ENCODE data around the gene DLG2.

DLG2 gene

GRCh38 chr11:83511646-83512045 lies 2115.5 kb downstream of the DLG2 start:
- no peak for DNase-seq (ENCODE audit: insufficient read length, low spot score)
- FAIRE-seq = no peak
- TF ChIP-seq POU2F2 (IDR thresholded peaks at IDR 0.05; ENCODE audit: low read depth, low read length) (no peak), TAF1 (IDR thresholded peaks at IDR 0.05; ENCODE audit: low read depth, low read length) (no peak), POLR2AphosphoS5 (IDR thresholded peaks at IDR 0.05; ENCODE audit: low read depth, low read length) (no peak), POLR2A (IDR thresholded peaks at IDR 0.05; ENCODE audit: low read depth, low read length) (no peak), PAX5 (IDR thresholded peaks at IDR 0.05; ENCODE audit: insufficient read depth, low read length, severe bottlenecking) (no peak), SPI1 (IDR thresholded peaks at IDR 0.05; ENCODE audit: low read depth, low read length) (no peak)

DNA sequence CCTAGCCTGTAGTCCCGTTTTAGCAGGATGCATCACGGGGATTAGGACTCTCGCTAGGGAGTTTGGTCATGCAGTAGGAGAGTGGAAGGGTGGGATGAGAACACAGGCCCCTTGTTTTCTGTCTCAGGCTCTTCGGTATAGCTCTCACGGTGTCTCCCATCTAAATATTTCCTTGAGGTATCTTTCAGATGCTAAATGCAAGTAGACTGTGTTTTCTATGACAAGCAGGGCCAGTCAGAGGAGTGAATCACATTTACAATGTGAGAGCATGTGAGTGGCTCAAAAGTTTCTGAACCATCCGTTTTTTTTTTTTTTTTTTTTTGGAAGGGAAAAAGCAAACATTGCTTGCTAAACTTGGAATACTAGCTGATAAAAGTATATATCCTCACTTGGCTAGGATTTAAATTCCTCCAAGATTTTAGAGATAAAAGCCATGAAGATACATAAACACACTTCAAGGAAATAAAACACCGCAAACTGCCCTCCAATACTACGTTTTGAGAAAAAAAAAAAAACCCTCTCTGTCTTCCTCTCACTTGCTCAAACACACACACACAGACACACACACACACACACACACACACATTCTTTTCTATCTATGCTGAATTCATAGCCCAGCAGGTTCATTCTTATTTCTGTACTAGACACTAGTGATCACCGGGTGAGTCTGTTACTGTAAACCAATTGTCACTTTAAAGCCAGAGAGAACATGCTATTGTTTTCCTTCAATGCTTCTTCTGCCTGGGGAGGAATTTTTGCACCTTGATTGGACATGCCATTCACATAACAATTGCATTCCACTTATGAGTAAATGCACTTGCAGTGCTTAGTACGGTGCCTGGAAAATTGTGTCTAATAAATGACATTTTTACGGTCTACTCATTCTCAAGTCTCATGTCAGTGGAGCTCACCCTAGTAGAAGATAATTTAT lies 2116.3 kb downstream of the DLG2 start:
- TF ChIP-seq POLR2A (IDR thresholded peaks at IDR 0.05; ENCODE audit: low read depth, low read length) (no peak), SPI1 (IDR thresholded peaks at IDR 0.05; ENCODE audit: low read depth, low read length) (no peak), TAF1 (IDR thresholded peaks at IDR 0.05; ENCODE audit: low read depth, low read length) (no peak), POLR2AphosphoS5 (IDR thresholded peaks at IDR 0.05; ENCODE audit: low read depth, low read length) (no peak), PAX5 (IDR thresholded peaks at IDR 0.05; ENCODE audit: insufficient read depth, low read length, severe bottlenecking) (no peak), POU2F2 (IDR thresholded peaks at IDR 0.05; ENCODE audit: low read depth, low read length) (no peak)
- DNase-seq (ENCODE audit: insufficient read length, low spot score) (no peak), FAIRE-seq (no peak)

DNA sequence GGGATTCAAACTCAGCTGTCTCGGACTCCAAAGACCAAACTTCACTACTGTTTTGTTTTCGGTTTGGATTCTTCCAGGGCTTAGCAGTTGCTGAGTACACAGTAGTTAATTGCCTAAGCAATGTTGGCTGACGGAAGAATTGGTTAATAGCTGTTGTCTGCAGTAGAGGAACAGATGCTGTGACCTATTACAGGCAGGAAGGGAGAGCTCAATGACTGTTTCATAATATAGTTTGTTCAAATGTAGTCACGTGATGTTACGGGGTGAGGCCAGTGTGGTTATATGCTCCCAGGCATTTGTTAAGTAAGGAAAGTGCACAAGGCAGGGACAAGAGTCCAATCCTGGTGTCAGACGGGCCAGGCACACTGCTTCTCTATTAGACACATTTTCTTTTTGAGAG lies 2118.3 kb downstream of the DLG2 start:
- DNase-seq (ENCODE audit: insufficient read length, low spot score) (no peak), FAIRE-seq (no peak)
- TF ChIP-seq POU2F2 (IDR thresholded peaks at IDR 0.05; ENCODE audit: low read depth, low read length) = no peak
- no peak for TF ChIP-seq PAX5 (IDR thresholded peaks at IDR 0.05; ENCODE audit: insufficient read depth, low read length, severe bottlenecking)
- TF ChIP-seq TAF1 (IDR thresholded peaks at IDR 0.05; ENCODE audit: low read depth, low read length) = no peak
- no peak for TF ChIP-seq SPI1 (IDR thresholded peaks at IDR 0.05; ENCODE audit: low read depth, low read length)
- no peak for TF ChIP-seq POLR2A (IDR thresholded peaks at IDR 0.05; ENCODE audit: low read depth, low read length)
- TF ChIP-seq POLR2AphosphoS5 (IDR thresholded peaks at IDR 0.05; ENCODE audit: low read depth, low read length) = no peak

- FAIRE-seq (no peak), DNase-seq (ENCODE audit: insufficient read length, low spot score) (no peak)
- TF ChIP-seq POLR2AphosphoS5 (IDR thresholded peaks at IDR 0.05; ENCODE audit: low read depth, low read length) (no peak), TAF1 (IDR thresholded peaks at IDR 0.05; ENCODE audit: low read depth, low read length) (no peak), POLR2A (IDR thresholded peaks at IDR 0.05; ENCODE audit: low read depth, low read length) (no peak), POU2F2 (IDR thresholded peaks at IDR 0.05; ENCODE audit: low read depth, low read length) (no peak), PAX5 (IDR thresholded peaks at IDR 0.05; ENCODE audit: insufficient read depth, low read length, severe bottlenecking) (no peak), SPI1 (IDR thresholded peaks at IDR 0.05; ENCODE audit: low read depth, low read length) (no peak)
Measured at GRCh38 chr11:83502041-83502440, 2125.1 kb downstream of the DLG2 start.

GRCh38 chr11:83493917-83494316 lies 2133.2 kb downstream of the DLG2 start:
- no peak for TF ChIP-seq SPI1 (IDR thresholded peaks at IDR 0.05; ENCODE audit: low read depth, low read length)
- no peak for TF ChIP-seq TAF1 (IDR thresholded peaks at IDR 0.05; ENCODE audit: low read depth, low read length)
- no peak for TF ChIP-seq PAX5 (IDR thresholded peaks at IDR 0.05; ENCODE audit: insufficient read depth, low read length, severe bottlenecking)
- no peak for TF ChIP-seq POLR2AphosphoS5 (IDR thresholded peaks at IDR 0.05; ENCODE audit: low read depth, low read length)
- no peak for TF ChIP-seq POLR2A (IDR thresholded peaks at IDR 0.05; ENCODE audit: low read depth, low read length)
- TF ChIP-seq POU2F2 (IDR thresholded peaks at IDR 0.05; ENCODE audit: low read depth, low read length) = no peak
- DNase-seq (ENCODE audit: insufficient read length, low spot score) (no peak), FAIRE-seq (no peak)

- no peak for DNase-seq (ENCODE audit: insufficient read length, low spot score)
- FAIRE-seq = no peak
- TF ChIP-seq POLR2AphosphoS5 (IDR thresholded peaks at IDR 0.05; ENCODE audit: low read depth, low read length) = no peak
- TF ChIP-seq SPI1 (IDR thresholded peaks at IDR 0.05; ENCODE audit: low read depth, low read length) = no peak
- no peak for TF ChIP-seq POLR2A (IDR thresholded peaks at IDR 0.05; ENCODE audit: low read depth, low read length)
- TF ChIP-seq POU2F2 (IDR thresholded peaks at IDR 0.05; ENCODE audit: low read depth, low read length) = no peak
- TF ChIP-seq PAX5 (IDR thresholded peaks at IDR 0.05; ENCODE audit: insufficient read depth, low read length, severe bottlenecking) = no peak
- TF ChIP-seq TAF1 (IDR thresholded peaks at IDR 0.05; ENCODE audit: low read depth, low read length) = no peak
Measured at GRCh38 chr11:83493034-83493433, 2134.1 kb downstream of the DLG2 start.

DNA sequence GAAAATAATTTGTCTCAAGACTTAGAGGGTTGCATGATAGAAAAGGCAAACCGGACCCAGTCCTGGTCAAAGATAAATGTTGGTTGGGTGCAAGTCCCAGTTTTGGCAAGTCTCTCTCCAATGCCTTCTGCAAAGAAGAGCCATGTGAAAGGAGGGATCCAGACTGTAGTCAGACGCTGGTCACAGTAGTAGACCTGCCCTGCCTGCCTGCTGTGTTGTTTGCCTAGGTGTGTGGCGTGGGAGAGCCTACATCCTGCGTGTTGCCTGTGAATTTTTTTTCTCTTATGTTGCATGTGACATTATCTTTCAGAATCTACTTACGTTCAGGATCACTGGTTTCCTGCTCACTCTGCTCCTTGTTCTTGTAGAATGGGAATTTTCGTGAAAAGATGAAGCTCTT lies 2143.3 kb downstream of the DLG2 start:
- no peak for FAIRE-seq
- TF ChIP-seq POLR2A (IDR thresholded peaks at IDR 0.05; ENCODE audit: low read depth, low read length) = no peak

GRCh38 chr11:83480811-83481210 lies 2146.3 kb downstream of the DLG2 start:
- TF ChIP-seq TAF1 (IDR thresholded peaks at IDR 0.05; ENCODE audit: low read depth, low read length) (no peak), PAX5 (IDR thresholded peaks at IDR 0.05; ENCODE audit: insufficient read depth, low read length, severe bottlenecking) (no peak), POU2F2 (IDR thresholded peaks at IDR 0.05; ENCODE audit: low read depth, low read length) (no peak), POLR2AphosphoS5 (IDR thresholded peaks at IDR 0.05; ENCODE audit: low read depth, low read length) (no peak), SPI1 (IDR thresholded peaks at IDR 0.05; ENCODE audit: low read depth, low read length) (no peak), POLR2A (IDR thresholded peaks at IDR 0.05; ENCODE audit: low read depth, low read length) (no peak)
- FAIRE-seq (no peak), DNase-seq (ENCODE audit: insufficient read length, low spot score) (no peak)

More for the DNA sequence above, 2143.3 kb downstream of the DLG2 start:
- no peak for DNase-seq (ENCODE audit: insufficient read length, low spot score)

GRCh38 chr11:83480251-83480650 lies 2146.9 kb downstream of the DLG2 start:
- no peak for TF ChIP-seq TAF1 (IDR thresholded peaks at IDR 0.05; ENCODE audit: low read depth, low read length)
- TF ChIP-seq POLR2A (IDR thresholded peaks at IDR 0.05; ENCODE audit: low read depth, low read length) = no peak
- TF ChIP-seq SPI1 (IDR thresholded peaks at IDR 0.05; ENCODE audit: low read depth, low read length) = no peak
- no peak for TF ChIP-seq POLR2AphosphoS5 (IDR thresholded peaks at IDR 0.05; ENCODE audit: low read depth, low read length)
- no peak for TF ChIP-seq PAX5 (IDR thresholded peaks at IDR 0.05; ENCODE audit: insufficient read depth, low read length, severe bottlenecking)
- TF ChIP-seq POU2F2 (IDR thresholded peaks at IDR 0.05; ENCODE audit: low read depth, low read length) = no peak
- FAIRE-seq = no peak

More at GRCh38 chr11:83480251-83480650, 2146.9 kb downstream of the DLG2 start:
- no peak for DNase-seq (ENCODE audit: insufficient read length, low spot score)

Measured in GM12891 (cell line).